Keratinocyte (primary cell): ENCODE results near the gene SCNN1B. TPM values are rescaled to one million over a fixed set of nuclear protein-coding genes. Genes with fewer than 3 reads are reported as not detected.

Experiments used
- DNase-seq: peaks from one replicate; pipeline ENCODE4 v3.0.0-alpha.2; 2011; ENCODE audit warnings: low read depth, missing footprints, low spot score
- FAIRE-seq: peaks from 2 replicates; lab custom pipeline; 2011; peaks lifted over from hg19 to GRCh38; lab: Jason Lieb, UNC
- H2AFZ ChIP-seq: 2 replicates; pipeline ENCODE4 v1.6.0; 2012; ENCODE audit warnings: low read length, control low read depth, inconsistent platforms; ENCODE audit not compliant: control insufficient read depth
- H3K27ac ChIP-seq: 2 replicates; pipeline ENCODE4 v1.5.1; 2011; ENCODE audit warnings: low read length; ENCODE audit not compliant: control insufficient read depth, insufficient read depth
- H3K27me3 ChIP-seq: 3 replicates; pipeline ENCODE4 v1.6.0; 2011; ENCODE audit warnings: low read length; ENCODE audit not compliant: control insufficient read depth, insufficient read depth; ENCODE audit errors: extremely low read depth
- H3K36me3 ChIP-seq, 2 experiments: 2 replicates in 1 of 2; 3 replicates in 1 of 2; pipeline ENCODE4 v1.5.1; 2011; ENCODE audit warnings: low read length in 2 of 2, mild to moderate bottlenecking in 1 of 2; ENCODE audit not compliant: control insufficient read depth in 2 of 2, insufficient read depth in 2 of 2; ENCODE audit errors: extremely low read depth in 1 of 2
- H3K4me1 ChIP-seq: 3 replicates; pipeline ENCODE4 v1.5.1; 2011; ENCODE audit warnings: low read length; ENCODE audit not compliant: control insufficient read depth, insufficient read depth; ENCODE audit errors: extremely low read depth
- H3K4me2 ChIP-seq: 3 replicates; pipeline ENCODE4 v1.6.0; 2011; ENCODE audit warnings: low read depth, low read length; ENCODE audit not compliant: control insufficient read depth, insufficient read depth; ENCODE audit errors: extremely low read depth
- H3K4me3 ChIP-seq, 3 experiments: fragments of 200-600 bp in 1 of 3; sonication (generic) in 1 of 3; 2 replicates in 2 of 3; 3 replicates in 1 of 3; pipeline ENCODE4 v1.5.1; 2011 to 2016; ENCODE audit warnings: low read length in 3 of 3, mild to moderate bottlenecking in 3 of 3, control low read depth in 2 of 3, inconsistent platforms in 1 of 3, low read depth in 1 of 3, mixed read lengths in 1 of 3, mixed run types in 1 of 3, moderate library complexity in 1 of 3; ENCODE audit not compliant: control insufficient read depth in 2 of 3, insufficient read depth in 2 of 3; ENCODE audit errors: extremely low read depth in 1 of 3
- H3K79me2 ChIP-seq: 2 replicates; pipeline ENCODE4 v1.6.0; 2012; ENCODE audit warnings: low read length; ENCODE audit not compliant: control insufficient read depth, insufficient read depth
- H3K9ac ChIP-seq: 3 replicates; pipeline ENCODE4 v1.6.0; 2011; ENCODE audit warnings: low read length; ENCODE audit not compliant: control insufficient read depth, insufficient read depth; ENCODE audit errors: extremely low read depth
- H3K9me1 ChIP-seq: 3 replicates; pipeline ENCODE4 v1.6.0; 2011; ENCODE audit warnings: low read length; ENCODE audit not compliant: control insufficient read depth, insufficient read depth; ENCODE audit errors: extremely low read depth
- H3K9me3 ChIP-seq: 2 replicates; pipeline ENCODE4 v1.5.1; 2012; ENCODE audit warnings: low read depth, low read length; ENCODE audit not compliant: control insufficient read depth
- H4K20me1 ChIP-seq: 3 replicates; pipeline ENCODE4 v1.6.0; 2011; ENCODE audit warnings: low read length; ENCODE audit not compliant: control insufficient read depth, insufficient read depth; ENCODE audit errors: extremely low read depth
- EZH2 ChIP-seq: IDR thresholded peaks from one replicate; pipeline ENCODE4 v1.6.1; 2012; ENCODE audit warnings: inconsistent platforms, mild to moderate bottlenecking, low read length, moderate library complexity
- dilution Hi-C: fragments of 300-500 bp; cut with MboI; formaldehyde crosslinking; loops from one replicate; pipeline ENCODE4 v1.7.0; 2020; ENCODE audit warnings: low sequenced_read_pairs; ENCODE audit not compliant: extremely low pct_ligation_motif_present
- polyA plus RNA-seq, 5 experiments: library from polyadenylated mRNA; depleted of rRNA in 3 of 5; stranded (reverse) in 3 of 5; stranded (forward) in 1 of 5; unstranded in 1 of 5; fragments of >200 nt; gene quantifications; 1 replicate in 1 of 5; 2 replicates in 3 of 5; 3 replicates in 1 of 5; pipeline versions ENCODE4 v1.2.1 to v1.2.3, GENCODE V29; 2011 to 2012; ENCODE audit warnings: missing spikeins in 2 of 5, low read depth in 1 of 5, low replicate concordance in 1 of 5
- TF ChIP-seq, protein P1 (sequence below), 3 experiments: IDR thresholded peaks in 1 of 3; conservative IDR thresholded peaks in 1 of 3; optimal IDR thresholded peaks in 1 of 3; 2 replicates in 2 of 3; 3 replicates in 1 of 3; pipeline versions ENCODE3 to v1.5.1; 2011; ENCODE audit warnings: low read length in 3 of 3, mild to moderate bottlenecking in 3 of 3, moderate library complexity in 2 of 3, control low read depth in 1 of 3, inconsistent platforms in 1 of 3; ENCODE audit not compliant: insufficient read depth in 2 of 3; ENCODE audit errors: extremely low read depth in 1 of 3

Gene SCNN1B
- polyA plus RNA-seq, 1 donor (not counting 4 experiments of a cell fraction or from before 2014, with no cell fraction given) = 0.92 TPM

DNA sequence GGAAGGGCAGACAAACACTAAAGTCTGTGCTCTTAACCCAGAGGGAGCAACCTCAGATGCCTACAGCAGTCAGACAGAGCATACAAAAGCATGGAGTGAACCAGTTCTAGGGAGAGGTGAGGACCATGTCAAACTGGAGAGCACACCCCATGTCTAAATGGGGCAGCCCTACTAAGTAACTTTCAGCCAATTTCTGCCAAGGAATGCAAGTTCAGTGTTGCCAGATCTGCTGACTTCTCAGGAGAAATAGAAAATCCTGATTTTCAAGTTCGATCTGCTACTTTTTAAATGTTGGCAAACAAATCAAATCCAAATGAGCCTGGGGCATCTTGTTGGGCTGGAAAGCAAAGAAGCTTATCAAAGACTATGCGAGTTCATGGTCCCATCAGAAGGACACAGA is 17.5 kb upstream of the SCNN1B start:
- H3K4me3 ChIP-seq = no peak overlapping the region
- H3K36me3 ChIP-seq = no peaks in the 10 kb centered on the region
- H3K27ac ChIP-seq = no peak overlapping the region
- no peaks in the 10 kb centered on the region for H3K9me1 ChIP-seq
- H4K20me1 ChIP-seq = no peaks in the 10 kb centered on the region
- TF ChIP-seq EZH2 = no peak
- TF ChIP-seq, protein P1, sequence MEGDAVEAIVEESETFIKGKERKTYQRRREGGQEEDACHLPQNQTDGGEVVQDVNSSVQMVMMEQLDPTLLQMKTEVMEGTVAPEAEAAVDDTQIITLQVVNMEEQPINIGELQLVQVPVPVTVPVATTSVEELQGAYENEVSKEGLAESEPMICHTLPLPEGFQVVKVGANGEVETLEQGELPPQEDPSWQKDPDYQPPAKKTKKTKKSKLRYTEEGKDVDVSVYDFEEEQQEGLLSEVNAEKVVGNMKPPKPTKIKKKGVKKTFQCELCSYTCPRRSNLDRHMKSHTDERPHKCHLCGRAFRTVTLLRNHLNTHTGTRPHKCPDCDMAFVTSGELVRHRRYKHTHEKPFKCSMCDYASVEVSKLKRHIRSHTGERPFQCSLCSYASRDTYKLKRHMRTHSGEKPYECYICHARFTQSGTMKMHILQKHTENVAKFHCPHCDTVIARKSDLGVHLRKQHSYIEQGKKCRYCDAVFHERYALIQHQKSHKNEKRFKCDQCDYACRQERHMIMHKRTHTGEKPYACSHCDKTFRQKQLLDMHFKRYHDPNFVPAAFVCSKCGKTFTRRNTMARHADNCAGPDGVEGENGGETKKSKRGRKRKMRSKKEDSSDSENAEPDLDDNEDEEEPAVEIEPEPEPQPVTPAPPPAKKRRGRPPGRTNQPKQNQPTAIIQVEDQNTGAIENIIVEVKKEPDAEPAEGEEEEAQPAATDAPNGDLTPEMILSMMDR (optimal IDR thresholded peaks at IDR 0.05 in 1 of 3, IDR thresholded peaks at IDR 0.05 in 1 of 3, conservative IDR thresholded peaks at IDR 0.05 in 1 of 3; ENCODE audit: extremely low read depth in 1 of 3, insufficient read depth in 2 of 3, low read length in 3 of 3) = no peak
- H2AFZ ChIP-seq = peak overlapping the region; percentile 44
- peaks cover 45% of the 10 kb centered on the region for H3K4me1 ChIP-seq
- no peak for DNase-seq
- H3K9me3 ChIP-seq = no peaks in the 10 kb centered on the region
- dilution Hi-C loops = no loop called here
- H3K27me3 ChIP-seq = no peaks in the 10 kb centered on the region
- no peak overlapping the region for H3K4me2 ChIP-seq
- FAIRE-seq = no peak
- no peaks in the 10 kb centered on the region for H3K79me2 ChIP-seq
- no peak overlapping the region for H3K9ac ChIP-seq

- Histone ChIP-seq H3K9me3 (no peaks in the 10 kb centered on the region), H3K9me1 (no peaks in the 10 kb centered on the region), H3K27ac (peak overlapping the region; percentile 4), H3K27me3 (no peaks in the 10 kb centered on the region), H2AFZ (no peak overlapping the region), H3K4me2 (peak overlapping the region; percentile 11), H3K79me2 (no peaks in the 10 kb centered on the region), H3K9ac (no peak overlapping the region), H3K4me1 (peaks cover 31% of the 10 kb centered on the region), H4K20me1 (no peaks in the 10 kb centered on the region), H3K36me3 (no peaks in the 10 kb centered on the region), H3K4me3 (no peak overlapping the region)
- DNase-seq (peak; percentile 85), FAIRE-seq (peak; percentile 98)
- TF ChIP-seq, protein P1 (optimal IDR thresholded peaks at IDR 0.05 in 1 of 3, IDR thresholded peaks at IDR 0.05 in 1 of 3, conservative IDR thresholded peaks at IDR 0.05 in 1 of 3; ENCODE audit: extremely low read depth in 1 of 3, insufficient read depth in 2 of 3, low read length in 3 of 3) = no peak
- TF ChIP-seq EZH2 = no peak
- dilution Hi-C loops = no loop called here
Measured at GRCh38 chr16:23286131-23286532, 16.0 kb upstream of the SCNN1B start.
